Neural progenitor cell (in vitro differentiated cells): Measurements from ENCODE around the gene HPD.

Source experiments
- EZH2 ChIP-seq: fragments of 200-600 bp; sonication (generic); IDR thresholded peaks from 2 replicates; pipeline ENCODE4 v1.6.1; 2017; ENCODE audit warnings: antibody characterized with exemption, mild to moderate bottlenecking, moderate library complexity
- EZH2phosphoT487 ChIP-seq: fragments of 200-600 bp; sonication (generic); IDR thresholded peaks from 2 replicates; pipeline ENCODE4 v1.6.1; 2017; ENCODE audit warnings: antibody characterized with exemption
- TF ChIP-seq, protein P1 (sequence below): fragments of 200-600 bp; sonication (generic); IDR thresholded peaks from 2 replicates; pipeline ENCODE4 v1.5.1; 2017; ENCODE audit warnings: antibody characterized with exemption, mild to moderate bottlenecking

DNA sequence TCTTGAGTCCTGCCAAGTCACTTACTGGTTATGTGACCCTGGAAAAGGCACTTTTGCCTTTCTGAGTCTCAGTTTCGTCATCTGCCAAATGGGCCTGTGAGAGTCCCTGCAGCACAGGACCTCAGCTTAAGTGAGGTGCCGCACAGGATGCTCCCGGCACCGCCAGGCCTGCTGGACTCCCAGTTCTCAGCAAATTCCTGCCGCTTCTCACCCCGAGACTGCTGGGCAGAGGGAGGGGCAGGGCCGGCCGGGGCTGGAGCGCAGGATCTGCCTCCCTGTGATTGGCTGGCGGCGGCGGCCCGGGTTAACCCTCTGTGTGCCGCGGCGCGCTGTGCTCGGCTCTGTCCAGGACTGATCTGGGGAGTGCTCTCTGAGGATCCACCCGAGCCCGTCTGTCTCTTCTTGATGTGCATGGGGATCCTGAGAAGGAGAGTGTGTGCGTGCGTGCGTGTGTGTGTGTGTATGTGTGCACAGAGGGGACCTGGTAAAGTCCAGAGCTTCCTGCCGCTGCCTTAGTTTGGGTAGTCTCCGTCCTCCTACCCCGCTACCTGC, 46.3 kb downstream of the HPD start:
- TF ChIP-seq, protein P1, sequence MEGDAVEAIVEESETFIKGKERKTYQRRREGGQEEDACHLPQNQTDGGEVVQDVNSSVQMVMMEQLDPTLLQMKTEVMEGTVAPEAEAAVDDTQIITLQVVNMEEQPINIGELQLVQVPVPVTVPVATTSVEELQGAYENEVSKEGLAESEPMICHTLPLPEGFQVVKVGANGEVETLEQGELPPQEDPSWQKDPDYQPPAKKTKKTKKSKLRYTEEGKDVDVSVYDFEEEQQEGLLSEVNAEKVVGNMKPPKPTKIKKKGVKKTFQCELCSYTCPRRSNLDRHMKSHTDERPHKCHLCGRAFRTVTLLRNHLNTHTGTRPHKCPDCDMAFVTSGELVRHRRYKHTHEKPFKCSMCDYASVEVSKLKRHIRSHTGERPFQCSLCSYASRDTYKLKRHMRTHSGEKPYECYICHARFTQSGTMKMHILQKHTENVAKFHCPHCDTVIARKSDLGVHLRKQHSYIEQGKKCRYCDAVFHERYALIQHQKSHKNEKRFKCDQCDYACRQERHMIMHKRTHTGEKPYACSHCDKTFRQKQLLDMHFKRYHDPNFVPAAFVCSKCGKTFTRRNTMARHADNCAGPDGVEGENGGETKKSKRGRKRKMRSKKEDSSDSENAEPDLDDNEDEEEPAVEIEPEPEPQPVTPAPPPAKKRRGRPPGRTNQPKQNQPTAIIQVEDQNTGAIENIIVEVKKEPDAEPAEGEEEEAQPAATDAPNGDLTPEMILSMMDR: no peak
- TF ChIP-seq EZH2phosphoT487 (no peak), EZH2 (no peak)
